Body of pancreas (tissue), 4 donors: ENCODE measurements around the gene KLHL6. TPM values are rescaled to one million over a fixed set of nuclear protein-coding genes. Genes with fewer than 3 reads are reported as not detected.
"Not testable (repeated sequence)": the region's sequence is repeated elsewhere in the genome, so short reads cannot be mapped to it uniquely, and the experiment has no call there.

ENCODE experiments used
- ATAC-seq: fragments of 150-250 bp; one replicate; pipeline ENCODE4 v1.9.1; 2016
- DNase-seq, 4 donors: peaks; one replicate each; pipeline ENCODE4 v3.0.0-alpha.2; 2019
- H3K27ac ChIP-seq, 4 donors: fragments of 200-600 bp; sonication (generic); 1 replicate in 3 of 4; 2 replicates in 1 of 4; pipeline versions ENCODE4 v1.5.1 to v1.6.1; 2016 to 2019; ENCODE audit warnings: mild to moderate bottlenecking in 1 of 4, mixed read lengths in 1 of 4, moderate library complexity in 1 of 4
- H3K27me3 ChIP-seq, 2 donors: fragments of 200-600 bp; sonication (generic); one replicate each; pipeline ENCODE4 v1.6.0; 2016; ENCODE audit warnings: mild to moderate bottlenecking in 1 of 2
- H3K36me3 ChIP-seq, 2 donors: fragments of 200-600 bp; sonication (generic); replicated peaks in 1 of 2; 2 replicates each; pipeline ENCODE4 v1.5.1; 2016; ENCODE audit warnings: low read depth in 2 of 2; ENCODE audit not compliant: insufficient read depth in 1 of 2
- H3K4me1 ChIP-seq: fragments of 200-600 bp; sonication (generic); one replicate; pipeline ENCODE4 v1.6.0; 2016
- H3K4me3 ChIP-seq, 2 donors: fragments of 200-600 bp; sonication (generic); 1 replicate in 1 of 2; 2 replicates in 1 of 2; pipeline ENCODE4 v1.5.1; 2016 to 2019
- H3K9me3 ChIP-seq, 3 donors: fragments of 200-600 bp; sonication (generic); 1 replicate in 2 of 3; 2 replicates in 1 of 3; pipeline ENCODE4 v1.5.1; 2016
- POLR2A ChIP-seq, 3 donors: fragments of 450-650 bp; IDR thresholded peaks; one replicate each; pipeline ENCODE4 v1.6.1; 2016; ENCODE audit warnings: antibody characterized with exemption in 3 of 3, mild to moderate bottlenecking in 2 of 3
- WGBS, 2 donors: methylation state at CpG; one replicate each; pipeline ENCODE4 v1.1.5; 2017; 5-methylcytosine and 5-hydroxymethylcytosine counted together
- intact Hi-C: fragments of 100-400 bp; cut with DNase I; formaldehyde crosslinking; loops from one replicate; pipeline ENCODE4 v1.15.1; 2023
- total RNA-seq, 2 donors: library from RNA; depleted of rRNA; stranded (reverse); fragments of >200 nt; gene quantifications; one replicate each; pipeline ENCODE4 v1.1.0, GENCODE V29; 2016
- TF ChIP-seq, protein P1 (sequence below), 7 experiments: fragments of 450-650 bp in 4 of 7; fragments of 200-600 bp in 3 of 7; sonication (generic) in 3 of 7; IDR thresholded peaks; one replicate each; pipeline ENCODE4 v1.5.1; 2016 to 2019; ENCODE audit warnings: antibody characterized with exemption in 7 of 7

Gene KLHL6
- total RNA-seq, 2 donors from 2014 or later = 1.6 TPM

DNA sequence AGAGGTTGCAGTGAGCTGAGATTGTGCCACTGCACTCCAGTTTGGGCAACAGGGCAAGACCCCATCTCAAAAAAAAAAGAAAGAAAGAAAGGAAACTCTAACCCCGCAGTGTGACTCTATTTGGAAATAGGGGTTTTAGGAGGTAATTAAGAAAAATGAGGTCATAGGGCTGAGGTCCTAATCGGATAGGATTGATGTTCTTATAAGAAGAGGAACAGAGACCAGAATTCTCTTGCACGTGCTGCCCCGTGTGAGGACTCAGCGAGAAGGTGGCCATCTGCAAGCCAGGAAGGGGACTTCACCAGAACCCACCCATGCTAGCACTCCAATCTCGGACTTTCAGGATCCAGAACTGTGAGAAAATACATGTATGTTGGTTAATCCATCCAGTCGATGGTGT is 25.8 kb downstream of the KLHL6 start:
- TF ChIP-seq POLR2A (IDR thresholded peaks at IDR 0.05) = no peak
- TF ChIP-seq, protein P1, sequence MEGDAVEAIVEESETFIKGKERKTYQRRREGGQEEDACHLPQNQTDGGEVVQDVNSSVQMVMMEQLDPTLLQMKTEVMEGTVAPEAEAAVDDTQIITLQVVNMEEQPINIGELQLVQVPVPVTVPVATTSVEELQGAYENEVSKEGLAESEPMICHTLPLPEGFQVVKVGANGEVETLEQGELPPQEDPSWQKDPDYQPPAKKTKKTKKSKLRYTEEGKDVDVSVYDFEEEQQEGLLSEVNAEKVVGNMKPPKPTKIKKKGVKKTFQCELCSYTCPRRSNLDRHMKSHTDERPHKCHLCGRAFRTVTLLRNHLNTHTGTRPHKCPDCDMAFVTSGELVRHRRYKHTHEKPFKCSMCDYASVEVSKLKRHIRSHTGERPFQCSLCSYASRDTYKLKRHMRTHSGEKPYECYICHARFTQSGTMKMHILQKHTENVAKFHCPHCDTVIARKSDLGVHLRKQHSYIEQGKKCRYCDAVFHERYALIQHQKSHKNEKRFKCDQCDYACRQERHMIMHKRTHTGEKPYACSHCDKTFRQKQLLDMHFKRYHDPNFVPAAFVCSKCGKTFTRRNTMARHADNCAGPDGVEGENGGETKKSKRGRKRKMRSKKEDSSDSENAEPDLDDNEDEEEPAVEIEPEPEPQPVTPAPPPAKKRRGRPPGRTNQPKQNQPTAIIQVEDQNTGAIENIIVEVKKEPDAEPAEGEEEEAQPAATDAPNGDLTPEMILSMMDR (IDR thresholded peaks at IDR 0.05) = no peak
- Histone ChIP-seq H3K27ac (no peak overlapping the region), H3K4me3 (no peak overlapping the region), H3K36me3 (no peaks in the 10 kb centered on the region), H3K27me3 (no peaks in the 10 kb centered on the region), H3K9me3 (no peaks in the 10 kb centered on the region), H3K4me1 (no peaks in the 10 kb centered on the region)
- ATAC-seq (no peak), DNase-seq (no peak)
- 62 to 69% methylated on average over 7 of the region's 7 CpGs for WGBS, 2 donors
- intact Hi-C loops = no loop called here

DNA sequence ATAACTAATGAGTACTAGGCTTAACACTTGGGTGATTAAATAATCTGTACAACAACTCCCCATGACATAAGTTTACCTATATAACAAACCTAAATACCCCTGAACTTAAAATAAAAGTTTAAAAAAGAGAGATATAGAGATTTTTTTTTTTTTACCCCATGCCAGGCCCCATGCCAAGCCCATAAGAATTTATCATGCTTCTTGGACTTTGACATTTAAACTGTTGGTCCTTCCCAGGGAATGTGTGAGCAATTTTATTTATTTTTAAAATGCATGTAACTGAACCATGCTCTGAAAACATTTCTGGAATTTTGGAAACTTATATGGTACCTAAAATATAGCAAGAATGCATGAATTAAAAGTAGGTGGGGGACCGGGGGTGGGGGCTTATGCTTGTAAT is 26.3 kb downstream of the KLHL6 start:
- WGBS, 2 donors = 71 to 78% methylated on average over 1 of the region's 1 CpG
- Histone ChIP-seq H3K4me3 (no peak overlapping the region), H3K27me3 (no peaks in the 10 kb centered on the region), H3K27ac (no peak overlapping the region), H3K36me3 (no peaks in the 10 kb centered on the region), H3K9me3 (no peaks in the 10 kb centered on the region), H3K4me1 (no peaks in the 10 kb centered on the region)
- ATAC-seq (no peak), DNase-seq (no peak)
- intact Hi-C loops = no loop called here
- no peak for TF ChIP-seq POLR2A (IDR thresholded peaks at IDR 0.05)
- TF ChIP-seq, protein P1 (IDR thresholded peaks at IDR 0.05) = no peak

DNA sequence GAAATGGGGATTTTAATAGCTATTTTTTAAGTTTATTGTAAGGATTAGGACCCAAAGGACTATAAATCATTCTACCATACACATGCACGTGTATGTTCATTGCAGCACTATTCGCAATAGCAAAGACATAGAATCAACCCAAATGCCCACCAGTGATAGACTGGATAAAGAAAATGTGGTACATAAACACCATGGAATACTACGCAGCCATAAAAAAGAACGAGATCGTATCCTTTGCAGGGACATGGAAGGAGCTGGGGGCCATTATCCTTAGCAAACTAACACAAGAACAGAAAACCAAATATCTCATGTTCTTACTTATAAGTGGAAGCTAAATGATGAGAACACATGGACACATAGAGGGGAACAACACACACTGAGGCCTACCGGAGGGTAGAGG is 26.7 kb downstream of the KLHL6 start:
- DNase-seq, H3K27ac ChIP-seq, H3K36me3 ChIP-seq, intact Hi-C loops, H3K4me3 ChIP-seq, H3K4me1 ChIP-seq, H3K9me3 ChIP-seq, H3K27me3 ChIP-seq, ATAC-seq: not testable (repeated sequence)
- WGBS, 2 donors = 85 to 90% methylated on average over 6 of the region's 6 CpGs

DNA sequence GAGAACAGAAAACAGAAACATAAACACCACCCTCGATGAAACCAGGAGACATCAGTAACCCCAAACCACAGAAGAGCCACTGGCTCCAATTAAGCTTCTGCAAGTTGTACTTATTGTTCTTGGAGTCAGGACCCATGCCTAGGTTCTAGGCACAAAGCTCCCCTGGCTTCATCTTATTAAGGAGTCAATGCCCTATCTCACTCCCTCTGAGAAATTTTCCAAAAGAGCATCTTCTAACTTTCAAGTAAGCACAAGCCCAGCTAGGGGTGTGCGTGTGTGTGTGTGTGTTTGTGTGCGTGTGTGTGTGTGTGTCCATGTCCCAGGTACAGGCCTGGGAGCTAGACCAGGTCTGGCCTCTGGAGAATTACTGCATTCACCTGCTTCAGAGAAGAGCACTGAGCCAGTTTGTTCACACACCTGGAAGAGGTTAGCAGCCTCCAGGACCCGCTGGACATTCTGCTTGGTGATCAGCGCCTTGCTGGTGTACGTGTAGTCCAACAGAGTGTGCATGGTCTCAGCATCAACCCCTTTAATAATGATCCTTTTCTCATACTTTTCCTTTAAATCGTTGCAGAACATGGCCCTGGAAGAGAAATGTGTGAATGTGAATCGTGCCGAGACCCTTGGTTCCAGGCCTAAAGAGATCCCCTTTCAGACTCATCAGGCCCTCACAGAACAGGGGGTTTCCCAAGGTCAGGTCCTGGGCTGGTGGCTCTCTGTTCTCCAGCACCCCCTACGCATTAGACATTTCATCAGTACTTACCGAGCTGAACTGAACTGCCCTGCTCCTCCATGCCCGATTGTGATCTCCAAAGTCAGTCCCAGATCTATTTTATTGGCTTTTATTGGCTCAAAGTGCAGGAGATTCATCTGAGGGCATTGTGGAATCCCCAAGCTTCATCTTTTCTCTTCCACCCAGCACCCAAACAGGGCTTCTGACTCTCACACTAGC is 27.8 kb downstream of the KLHL6 start:
- Histone ChIP-seq H3K4me1 (no peaks in the 10 kb centered on the region), H3K4me3 (no peak overlapping the region), H3K27ac (no peak overlapping the region), H3K36me3 (no peaks in the 10 kb centered on the region), H3K9me3 (no peaks in the 10 kb centered on the region), H3K27me3 (no peaks in the 10 kb centered on the region)
- WGBS, 2 donors = 82% methylated on average over 12 of the region's 12 CpGs
- no peak for DNase-seq
- ATAC-seq = no peak
- no peak for TF ChIP-seq POLR2A (IDR thresholded peaks at IDR 0.05)
- TF ChIP-seq, protein P1 (IDR thresholded peaks at IDR 0.05) = no peak
- intact Hi-C loops = no loop called here

DNA sequence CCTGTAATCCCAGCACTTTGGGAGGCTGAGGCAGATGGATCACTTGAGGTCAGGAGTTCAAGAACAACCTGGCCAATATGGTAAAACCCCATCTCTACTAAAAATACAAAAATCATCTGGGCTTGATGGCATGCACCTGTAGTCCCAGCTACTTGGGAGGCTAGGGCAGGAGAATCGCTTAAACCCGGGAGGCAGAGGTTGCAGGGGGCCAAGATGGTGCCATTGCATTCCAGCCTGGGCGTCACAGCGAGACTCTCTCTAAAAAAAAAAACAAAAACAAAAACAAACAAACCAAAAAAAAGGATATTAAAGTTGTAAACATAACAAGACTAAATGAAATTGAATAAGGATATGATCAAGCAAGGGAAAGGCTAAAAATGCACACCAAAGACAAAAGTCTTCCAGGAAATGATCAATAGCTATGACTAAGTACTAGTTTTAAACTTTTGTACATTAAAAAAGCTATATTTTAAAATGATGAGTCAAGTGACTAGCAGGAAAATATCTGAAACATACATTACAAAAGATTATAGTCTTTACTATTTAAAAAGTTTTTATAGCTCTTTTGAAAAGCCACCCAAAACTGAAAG is 28.6 kb downstream of the KLHL6 start:
- TF ChIP-seq POLR2A (IDR thresholded peaks at IDR 0.05) = no peak
- TF ChIP-seq, protein P1 (IDR thresholded peaks at IDR 0.05) = no peak
- 95 to 96% methylated on average over 4 of the region's 4 CpGs for WGBS, 2 donors
- no peak for ATAC-seq
- Histone ChIP-seq H3K4me3 (no peak overlapping the region), H3K27ac (no peak overlapping the region), H3K9me3 (no peaks in the 10 kb centered on the region), H3K36me3 (no peaks in the 10 kb centered on the region), H3K4me1 (no peaks in the 10 kb centered on the region), H3K27me3 (no peaks in the 10 kb centered on the region)
- intact Hi-C loops = no loop called here
- no peak for DNase-seq
